Liver (tissue), 9 donors: ENCODE measurements around the gene ATP6V1A. TPM values are rescaled to one million over a fixed set of nuclear protein-coding genes. Genes with fewer than 3 reads are reported as not detected.

Experiments
- DNase-seq: peaks from one replicate; pipeline ENCODE4 v3.0.0-alpha.2; 2017; ENCODE audit warnings: low spot score
- H3K27ac ChIP-seq, 2 donors: one replicate each; pipeline ENCODE4 v1.7.0; 2013; ENCODE audit warnings: inconsistent platforms in 2 of 2, low read length in 2 of 2, control low read depth in 1 of 2, low read depth in 1 of 2, mild to moderate bottlenecking in 1 of 2
- H3K27me3 ChIP-seq, 4 donors: one replicate each; pipeline versions ENCODE4 v1.6.1 to v1.7.0; 2013; ENCODE audit warnings: low read length in 3 of 4, inconsistent platforms in 1 of 4, mild to moderate bottlenecking in 1 of 4, moderate library complexity in 1 of 4; ENCODE audit not compliant: control insufficient read depth in 4 of 4, insufficient read depth in 4 of 4
- H3K36me3 ChIP-seq, 4 donors: one replicate each; pipeline versions ENCODE4 v1.6.1 to v1.7.0; 2013; ENCODE audit warnings: low read length in 3 of 4, mild to moderate bottlenecking in 3 of 4, low read depth in 1 of 4, moderate library complexity in 1 of 4; ENCODE audit not compliant: control insufficient read depth in 4 of 4, insufficient read depth in 3 of 4
- H3K4me1 ChIP-seq, 4 donors: one replicate each; pipeline versions ENCODE4 v1.6.1 to v1.7.0; 2013; ENCODE audit warnings: low read length in 3 of 4, mild to moderate bottlenecking in 3 of 4, moderate library complexity in 1 of 4; ENCODE audit not compliant: control insufficient read depth in 4 of 4, insufficient read depth in 4 of 4
- H3K4me3 ChIP-seq, 3 donors: one replicate each; pipeline versions ENCODE4 v1.6.1 to v1.7.0; 2013; ENCODE audit warnings: low read length in 3 of 3, control low read depth in 1 of 3, low read depth in 1 of 3, mild to moderate bottlenecking in 1 of 3
- H3K9ac ChIP-seq, 2 donors: one replicate each; pipeline ENCODE4 v1.7.0; 2013; ENCODE audit warnings: low read length in 2 of 2, mild to moderate bottlenecking in 2 of 2, moderate library complexity in 2 of 2, control low read depth in 1 of 2, low read depth in 1 of 2
- H3K9me3 ChIP-seq, 4 donors: one replicate each; pipeline versions ENCODE4 v1.6.1 to v1.7.0; 2013; ENCODE audit warnings: low read length in 3 of 4; ENCODE audit not compliant: control insufficient read depth in 4 of 4
- EGR1 ChIP-seq, 2 donors: IDR thresholded peaks; 2 replicates each; pipeline ENCODE4 v1.6.1; 2016 to 2018; ENCODE audit warnings: antibody characterized with exemption in 2 of 2, low read depth in 2 of 2
- FOXA1 ChIP-seq: IDR thresholded peaks from 2 replicates; pipeline ENCODE4 v1.6.1; 2016; ENCODE audit warnings: antibody characterized with exemption
- FOXA2 ChIP-seq: IDR thresholded peaks from 2 replicates; pipeline ENCODE4 v1.6.1; 2016; ENCODE audit warnings: antibody characterized with exemption
- GABPA ChIP-seq, 2 donors: IDR thresholded peaks in 1 of 2; conservative IDR thresholded peaks in 1 of 2; 2 replicates each; pipeline ENCODE4 v1.6.1; 2016; ENCODE audit warnings: antibody characterized with exemption in 2 of 2, mild to moderate bottlenecking in 1 of 2, moderate library complexity in 1 of 2
- HNF4A ChIP-seq, 2 donors: conservative IDR thresholded peaks; 2 replicates each; pipeline ENCODE4 v1.6.1; 2016; ENCODE audit warnings: antibody characterized with exemption in 2 of 2, mild to moderate bottlenecking in 2 of 2
- HNF4G ChIP-seq: IDR thresholded peaks from 2 replicates; pipeline ENCODE4 v1.6.1; 2016; ENCODE audit warnings: antibody characterized with exemption
- JUND ChIP-seq, 2 donors: IDR thresholded peaks; 2 replicates each; pipeline ENCODE4 v1.6.1; 2016; ENCODE audit warnings: antibody characterized with exemption in 2 of 2
- NR2F2 ChIP-seq: IDR thresholded peaks from 2 replicates; pipeline ENCODE4 v1.6.1; 2016; ENCODE audit warnings: antibody characterized with exemption
- RAD21 ChIP-seq, 2 donors: IDR thresholded peaks; 2 replicates each; pipeline ENCODE4 v1.6.1; 2016; ENCODE audit warnings: antibody characterized with exemption in 2 of 2, mild to moderate bottlenecking in 2 of 2
- RXRA ChIP-seq, 2 donors: IDR thresholded peaks; 2 replicates each; pipeline ENCODE4 v1.6.1; 2017 to 2018; ENCODE audit warnings: antibody characterized with exemption in 2 of 2, mild to moderate bottlenecking in 1 of 2
- SP1 ChIP-seq: IDR thresholded peaks from 2 replicates; pipeline ENCODE4 v1.6.1; 2018; ENCODE audit warnings: antibody characterized with exemption, mild to moderate bottlenecking
- TAF1 ChIP-seq: conservative IDR thresholded peaks from 2 replicates; pipeline ENCODE4 v1.6.1; 2016; ENCODE audit warnings: antibody characterized with exemption, mild to moderate bottlenecking
- YY1 ChIP-seq: IDR thresholded peaks from 2 replicates; pipeline ENCODE4 v1.6.1; 2016; ENCODE audit warnings: antibody characterized with exemption, mild to moderate bottlenecking
- WGBS: extraction: QIAGEN DNeasy Blood & Tissue Kit; methylation state at CpG from one replicate; pipeline ENCODE4 v1.1.7; 2013; 5-methylcytosine and 5-hydroxymethylcytosine counted together
- polyA plus RNA-seq, 2 donors: library from polyadenylated mRNA; stranded (reverse) in 1 of 2; unstranded in 1 of 2; fragments of 200-250 nt in 1 of 2; fragments of >200 nt in 1 of 2; fragmentation: Nextera tagmentation in 1 of 2; extraction: Ambion mirVana in 1 of 2; gene quantifications; one replicate each; pipeline versions ENCODE4 v1.2.1 to v1.2.3, GENCODE V29; 2013 to 2015
- total RNA-seq, 2 donors: library from RNA; depleted of rRNA; stranded (reverse); fragments of >200 nt; gene quantifications; one replicate each; pipeline ENCODE4 v1.2.3, GENCODE V29; 2014
- TF ChIP-seq, protein P1 (sequence below): IDR thresholded peaks from 2 replicates; pipeline ENCODE4 v1.6.1; 2016; ENCODE audit warnings: antibody characterized with exemption
- TF ChIP-seq, protein P2 (sequence below): IDR thresholded peaks from 2 replicates; pipeline ENCODE4 v1.6.1; 2016; ENCODE audit warnings: antibody characterized with exemption
- TF ChIP-seq, protein P3 (sequence below): fragments of 150-350 bp; IDR thresholded peaks from 2 replicates; pipeline ENCODE4 v1.5.1; 2017; ENCODE audit warnings: improper control_type of control experiment, low read depth, low read length; ENCODE audit not compliant: missing input control
- TF ChIP-seq, protein P4 (sequence below): IDR thresholded peaks from 2 replicates; pipeline ENCODE4 v1.6.1; 2016; ENCODE audit warnings: antibody characterized with exemption, mild to moderate bottlenecking
- TF ChIP-seq, protein P5 (sequence below): IDR thresholded peaks from 2 replicates; pipeline ENCODE4 v1.6.1; 2016; ENCODE audit warnings: antibody characterized with exemption
- donor health status: healthy.
- donor health status: healthy.
- donor health status: healthy.
- donor health status: healthy.
- donor health status: healthy.

ATP6V1A gene
- total and polyA plus RNA-seq, 4 donors = 15.2 to 53.2 (median 42.7) TPM

DNA sequence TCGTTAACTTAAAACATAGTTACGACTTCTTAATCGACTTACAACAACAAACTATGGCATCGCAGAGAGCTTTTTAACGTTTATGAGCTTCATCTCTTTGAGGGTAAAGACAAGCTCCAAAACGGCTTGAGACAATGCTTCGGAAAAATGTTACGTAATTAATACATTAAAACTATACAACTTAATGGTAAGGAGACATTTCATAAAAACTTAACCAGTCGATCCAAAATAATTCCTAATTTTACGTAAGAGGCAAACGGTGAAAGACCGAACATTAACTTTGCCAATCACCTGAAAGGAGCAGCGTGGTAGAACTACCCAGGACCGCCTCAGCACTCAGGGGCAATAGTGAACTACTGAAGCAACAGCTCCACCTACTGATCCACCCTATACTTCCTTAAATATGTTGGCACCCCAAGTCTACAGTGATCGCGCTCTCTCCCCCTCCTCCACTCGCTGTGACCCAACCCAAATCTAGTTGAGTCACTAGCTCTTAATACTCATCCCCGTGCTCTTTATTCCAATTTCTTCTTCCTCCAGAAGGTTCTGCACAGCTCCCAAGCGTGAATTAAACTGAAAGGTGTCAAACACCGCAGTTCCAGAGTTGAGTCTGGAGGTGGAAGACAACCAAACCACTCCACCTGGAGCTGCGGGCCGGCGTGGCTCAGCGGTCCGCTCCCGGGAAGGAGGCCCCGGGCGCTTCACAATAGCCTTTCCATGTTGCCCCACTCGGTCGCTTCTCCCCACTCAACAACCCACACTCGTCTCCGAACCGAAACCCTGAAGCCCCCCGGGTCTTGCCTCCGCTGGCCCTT, 1.7 kb upstream of the ATP6V1A start:
- WGBS = under 1% methylated on average over 35 of the region's 35 CpGs
- peak overlapping the region; percentile 98 to 100 for H3K27ac ChIP-seq
- H3K4me1 ChIP-seq = peaks cover 14 to 53% (median 31%) of the 10 kb centered on the region in 4 donors
- peak overlapping the region; percentile 85 to 99 for H3K9ac ChIP-seq
- no peaks in the 10 kb centered on the region for H3K9me3 ChIP-seq
- H3K4me3 ChIP-seq = peak overlapping the region; percentile 77 to 99 (median 91)
- TF ChIP-seq JUND (IDR thresholded peaks at IDR 0.05) = peak; percentile 10 to 14
- TF ChIP-seq, protein P1, sequence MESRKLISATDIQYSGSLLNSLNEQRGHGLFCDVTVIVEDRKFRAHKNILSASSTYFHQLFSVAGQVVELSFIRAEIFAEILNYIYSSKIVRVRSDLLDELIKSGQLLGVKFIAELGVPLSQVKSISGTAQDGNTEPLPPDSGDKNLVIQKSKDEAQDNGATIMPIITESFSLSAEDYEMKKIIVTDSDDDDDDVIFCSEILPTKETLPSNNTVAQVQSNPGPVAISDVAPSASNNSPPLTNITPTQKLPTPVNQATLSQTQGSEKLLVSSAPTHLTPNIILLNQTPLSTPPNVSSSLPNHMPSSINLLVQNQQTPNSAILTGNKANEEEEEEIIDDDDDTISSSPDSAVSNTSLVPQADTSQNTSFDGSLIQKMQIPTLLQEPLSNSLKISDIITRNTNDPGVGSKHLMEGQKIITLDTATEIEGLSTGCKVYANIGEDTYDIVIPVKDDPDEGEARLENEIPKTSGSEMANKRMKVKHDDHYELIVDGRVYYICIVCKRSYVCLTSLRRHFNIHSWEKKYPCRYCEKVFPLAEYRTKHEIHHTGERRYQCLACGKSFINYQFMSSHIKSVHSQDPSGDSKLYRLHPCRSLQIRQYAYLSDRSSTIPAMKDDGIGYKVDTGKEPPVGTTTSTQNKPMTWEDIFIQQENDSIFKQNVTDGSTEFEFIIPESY = no peak
- TF ChIP-seq YY1 = no peak
- TF ChIP-seq NR2F2 = no peak
- peak in 1 of 2 donors; percentile 8 for TF ChIP-seq GABPA (IDR thresholded peaks at IDR 0.05 in 1 of 2, conservative IDR thresholded peaks at IDR 0.05 in 1 of 2)
- TF ChIP-seq, protein P2, sequence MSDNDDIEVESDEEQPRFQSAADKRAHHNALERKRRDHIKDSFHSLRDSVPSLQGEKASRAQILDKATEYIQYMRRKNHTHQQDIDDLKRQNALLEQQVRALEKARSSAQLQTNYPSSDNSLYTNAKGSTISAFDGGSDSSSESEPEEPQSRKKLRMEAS = peak; percentile 36
- peak; percentile 44 for TF ChIP-seq TAF1
- TF ChIP-seq, protein P3, sequence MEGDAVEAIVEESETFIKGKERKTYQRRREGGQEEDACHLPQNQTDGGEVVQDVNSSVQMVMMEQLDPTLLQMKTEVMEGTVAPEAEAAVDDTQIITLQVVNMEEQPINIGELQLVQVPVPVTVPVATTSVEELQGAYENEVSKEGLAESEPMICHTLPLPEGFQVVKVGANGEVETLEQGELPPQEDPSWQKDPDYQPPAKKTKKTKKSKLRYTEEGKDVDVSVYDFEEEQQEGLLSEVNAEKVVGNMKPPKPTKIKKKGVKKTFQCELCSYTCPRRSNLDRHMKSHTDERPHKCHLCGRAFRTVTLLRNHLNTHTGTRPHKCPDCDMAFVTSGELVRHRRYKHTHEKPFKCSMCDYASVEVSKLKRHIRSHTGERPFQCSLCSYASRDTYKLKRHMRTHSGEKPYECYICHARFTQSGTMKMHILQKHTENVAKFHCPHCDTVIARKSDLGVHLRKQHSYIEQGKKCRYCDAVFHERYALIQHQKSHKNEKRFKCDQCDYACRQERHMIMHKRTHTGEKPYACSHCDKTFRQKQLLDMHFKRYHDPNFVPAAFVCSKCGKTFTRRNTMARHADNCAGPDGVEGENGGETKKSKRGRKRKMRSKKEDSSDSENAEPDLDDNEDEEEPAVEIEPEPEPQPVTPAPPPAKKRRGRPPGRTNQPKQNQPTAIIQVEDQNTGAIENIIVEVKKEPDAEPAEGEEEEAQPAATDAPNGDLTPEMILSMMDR = peak; percentile 74
- TF ChIP-seq EGR1 (IDR thresholded peaks at IDR 0.05; ENCODE audit: low read depth in 2 of 2) = no peak
- no peak for TF ChIP-seq FOXA2
- no peak for TF ChIP-seq RXRA (IDR thresholded peaks at IDR 0.05)
- TF ChIP-seq SP1 = peak; percentile 14
- TF ChIP-seq, protein P4, sequence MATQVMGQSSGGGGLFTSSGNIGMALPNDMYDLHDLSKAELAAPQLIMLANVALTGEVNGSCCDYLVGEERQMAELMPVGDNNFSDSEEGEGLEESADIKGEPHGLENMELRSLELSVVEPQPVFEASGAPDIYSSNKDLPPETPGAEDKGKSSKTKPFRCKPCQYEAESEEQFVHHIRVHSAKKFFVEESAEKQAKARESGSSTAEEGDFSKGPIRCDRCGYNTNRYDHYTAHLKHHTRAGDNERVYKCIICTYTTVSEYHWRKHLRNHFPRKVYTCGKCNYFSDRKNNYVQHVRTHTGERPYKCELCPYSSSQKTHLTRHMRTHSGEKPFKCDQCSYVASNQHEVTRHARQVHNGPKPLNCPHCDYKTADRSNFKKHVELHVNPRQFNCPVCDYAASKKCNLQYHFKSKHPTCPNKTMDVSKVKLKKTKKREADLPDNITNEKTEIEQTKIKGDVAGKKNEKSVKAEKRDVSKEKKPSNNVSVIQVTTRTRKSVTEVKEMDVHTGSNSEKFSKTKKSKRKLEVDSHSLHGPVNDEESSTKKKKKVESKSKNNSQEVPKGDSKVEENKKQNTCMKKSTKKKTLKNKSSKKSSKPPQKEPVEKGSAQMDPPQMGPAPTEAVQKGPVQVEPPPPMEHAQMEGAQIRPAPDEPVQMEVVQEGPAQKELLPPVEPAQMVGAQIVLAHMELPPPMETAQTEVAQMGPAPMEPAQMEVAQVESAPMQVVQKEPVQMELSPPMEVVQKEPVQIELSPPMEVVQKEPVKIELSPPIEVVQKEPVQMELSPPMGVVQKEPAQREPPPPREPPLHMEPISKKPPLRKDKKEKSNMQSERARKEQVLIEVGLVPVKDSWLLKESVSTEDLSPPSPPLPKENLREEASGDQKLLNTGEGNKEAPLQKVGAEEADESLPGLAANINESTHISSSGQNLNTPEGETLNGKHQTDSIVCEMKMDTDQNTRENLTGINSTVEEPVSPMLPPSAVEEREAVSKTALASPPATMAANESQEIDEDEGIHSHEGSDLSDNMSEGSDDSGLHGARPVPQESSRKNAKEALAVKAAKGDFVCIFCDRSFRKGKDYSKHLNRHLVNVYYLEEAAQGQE = no peak
- peak in 1 of 2 donors; percentile 36 for TF ChIP-seq HNF4A (conservative IDR thresholded peaks at IDR 0.05)
- peak; percentile 79 to 84 for TF ChIP-seq RAD21 (IDR thresholded peaks at IDR 0.05)
- TF ChIP-seq HNF4G = peak; percentile 5
- TF ChIP-seq, protein P5, sequence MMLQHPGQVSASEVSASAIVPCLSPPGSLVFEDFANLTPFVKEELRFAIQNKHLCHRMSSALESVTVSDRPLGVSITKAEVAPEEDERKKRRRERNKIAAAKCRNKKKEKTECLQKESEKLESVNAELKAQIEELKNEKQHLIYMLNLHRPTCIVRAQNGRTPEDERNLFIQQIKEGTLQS = no peak
- no peak for TF ChIP-seq FOXA1
- no peaks in the 10 kb centered on the region for H3K27me3 ChIP-seq
- no peaks in the 10 kb centered on the region for H3K36me3 ChIP-seq
- peak; percentile 70 for DNase-seq
